GM12875 (cell line): ENCODE results near the gene BMP4.

Source experiments
- H3K4me3 ChIP-seq: one replicate; pipeline ENCODE4 v1.5.1; 2011; ENCODE audit warnings: low read depth, low read length, control low read depth
- CTCF ChIP-seq: IDR thresholded peaks from 2 replicates; pipeline ENCODE4 v1.5.1; 2011; ENCODE audit warnings: low read depth, mild to moderate bottlenecking, control low read depth, inconsistent platforms, low read length, moderate library complexity, borderline replicate concordance; ENCODE audit not compliant: insufficient read depth

Gene BMP4

GRCh38 chr14:53950031-53950793, 6.4 kb downstream of the BMP4 start:
- no peak for TF ChIP-seq CTCF
- H3K4me3 ChIP-seq: no peak overlapping the region

- TF ChIP-seq CTCF: no peak
- no peak overlapping the region for H3K4me3 ChIP-seq
Measured at GRCh38 chr14:53949201-53949600, 7.4 kb downstream of the BMP4 start.

- TF ChIP-seq CTCF: no peak
- H3K4me3 ChIP-seq: no peak overlapping the region
Measured at GRCh38 chr14:53948205-53948884, 8.3 kb downstream of the BMP4 start.

- no peak overlapping the region for H3K4me3 ChIP-seq
- TF ChIP-seq CTCF: no peak
Measured at GRCh38 chr14:53947452-53948204, 9.0 kb downstream of the BMP4 start.

- H3K4me3 ChIP-seq: no peak overlapping the region
- TF ChIP-seq CTCF: no peak
Measured at GRCh38 chr14:53947094-53947445, 9.6 kb downstream of the BMP4 start.

GRCh38 chr14:53946404-53947093, 10.1 kb downstream of the BMP4 start:
- TF ChIP-seq CTCF: no peak
- H3K4me3 ChIP-seq: no peak overlapping the region
